Body of pancreas (tissue), 4 donors: ENCODE data around the gene TSPAN33. TPM values are rescaled to one million over a fixed set of nuclear protein-coding genes. Genes with fewer than 3 reads are reported as not detected.

Experiments
- ATAC-seq: fragments of 150-250 bp; one replicate; pipeline ENCODE4 v1.9.1; 2016
- DNase-seq, 4 donors: peaks; one replicate each; pipeline ENCODE4 v3.0.0-alpha.2; 2019
- H3K27ac ChIP-seq, 4 donors: fragments of 200-600 bp; sonication (generic); 1 replicate in 3 of 4; 2 replicates in 1 of 4; pipeline versions ENCODE4 v1.5.1 to v1.6.1; 2016 to 2019; ENCODE audit warnings: mild to moderate bottlenecking in 1 of 4, mixed read lengths in 1 of 4, moderate library complexity in 1 of 4
- H3K27me3 ChIP-seq, 2 donors: fragments of 200-600 bp; sonication (generic); one replicate each; pipeline ENCODE4 v1.6.0; 2016; ENCODE audit warnings: mild to moderate bottlenecking in 1 of 2
- H3K36me3 ChIP-seq, 2 donors: fragments of 200-600 bp; sonication (generic); replicated peaks in 1 of 2; 2 replicates each; pipeline ENCODE4 v1.5.1; 2016; ENCODE audit warnings: low read depth in 2 of 2; ENCODE audit not compliant: insufficient read depth in 1 of 2
- H3K4me1 ChIP-seq: fragments of 200-600 bp; sonication (generic); one replicate; pipeline ENCODE4 v1.6.0; 2016
- H3K4me3 ChIP-seq, 2 donors: fragments of 200-600 bp; sonication (generic); 1 replicate in 1 of 2; 2 replicates in 1 of 2; pipeline ENCODE4 v1.5.1; 2016 to 2019
- H3K9me3 ChIP-seq, 3 donors: fragments of 200-600 bp; sonication (generic); 1 replicate in 2 of 3; 2 replicates in 1 of 3; pipeline ENCODE4 v1.5.1; 2016
- CTCF ChIP-seq, 7 experiments: fragments of 450-650 bp in 4 of 7; fragments of 200-600 bp in 3 of 7; sonication (generic) in 3 of 7; IDR thresholded peaks; one replicate each; pipeline ENCODE4 v1.5.1; 2016 to 2019; ENCODE audit warnings: antibody characterized with exemption in 7 of 7
- POLR2A ChIP-seq, 3 donors: fragments of 450-650 bp; IDR thresholded peaks; one replicate each; pipeline ENCODE4 v1.6.1; 2016; ENCODE audit warnings: antibody characterized with exemption in 3 of 3, mild to moderate bottlenecking in 2 of 3
- whole genome bisulfite sequencing, 2 donors: methylation state at CpG; one replicate each; pipeline ENCODE4 v1.1.5; 2017; 5-methylcytosine and 5-hydroxymethylcytosine counted together
- intact Hi-C: fragments of 100-400 bp; cut with DNase I; formaldehyde crosslinking; loops from one replicate; pipeline ENCODE4 v1.15.1; 2023
- total RNA-seq, 2 donors: library from RNA; depleted of rRNA; stranded (reverse); fragments of >200 nt; gene quantifications; one replicate each; pipeline ENCODE4 v1.1.0, GENCODE V29; 2016

TSPAN33 gene
- total RNA-seq, 2 donors from 2014 or later: 12.5 to 17.1 TPM

GRCh38 chr7:129146237-129146979, 1.9 kb downstream of the TSPAN33 start:
- ATAC-seq: no peak

GRCh38 chr7:129147731-129148130, 3.2 kb downstream of the TSPAN33 start:
- DNase-seq (no peak), ATAC-seq (no peak)
- intact Hi-C loops: no loop called here
- Histone ChIP-seq H3K36me3 (no peaks in the 10 kb centered on the region), H3K4me1 (peaks cover 18% of the 10 kb centered on the region), H3K27ac (no peak overlapping the region), H3K9me3 (no peaks in the 10 kb centered on the region), H3K27me3 (no peaks in the 10 kb centered on the region), H3K4me3 (no peak overlapping the region)
- 71 to 82% methylated on average over 1 to 3 of the region's 3 CpGs for WGBS, 2 donors
- TF ChIP-seq POLR2A (IDR thresholded peaks at IDR 0.05) (no peak), CTCF (IDR thresholded peaks at IDR 0.05) (no peak)

More at GRCh38 chr7:129146237-129146979, 1.9 kb downstream of the TSPAN33 start:
- no peak for TF ChIP-seq POLR2A (IDR thresholded peaks at IDR 0.05)
- no peak for TF ChIP-seq CTCF (IDR thresholded peaks at IDR 0.05)
- intact Hi-C loops: no loop called here
- no peak overlapping the region for H3K27ac ChIP-seq
- H3K4me1 ChIP-seq: peaks cover 18% of the 10 kb centered on the region
- no peak overlapping the region for H3K4me3 ChIP-seq
- H3K36me3 ChIP-seq: no peaks in the 10 kb centered on the region
- H3K9me3 ChIP-seq: no peaks in the 10 kb centered on the region
- H3K27me3 ChIP-seq: no peaks in the 10 kb centered on the region
- DNase-seq: no peak
- WGBS, 2 donors: 81 to 84% methylated on average over 8 of the region's 8 CpGs

- WGBS, 2 donors: 66 to 84% methylated on average over 5 to 8 of the region's 8 CpGs
- H3K36me3 ChIP-seq: no peaks in the 10 kb centered on the region
- peaks cover 12% of the 10 kb centered on the region for H3K4me1 ChIP-seq
- intact Hi-C loops: no loop called here
- H3K27ac ChIP-seq: no peak overlapping the region
- ATAC-seq: no peak
- DNase-seq: no peak
- no peaks in the 10 kb centered on the region for H3K9me3 ChIP-seq
- no peak overlapping the region for H3K4me3 ChIP-seq
- H3K27me3 ChIP-seq: no peaks in the 10 kb centered on the region
- TF ChIP-seq CTCF (IDR thresholded peaks at IDR 0.05): no peak
Measured at GRCh38 chr7:129149511-129149910, 5.0 kb downstream of the TSPAN33 start.

- intact Hi-C loops: no loop called here
- Histone ChIP-seq H3K4me1 (peaks cover 6% of the 10 kb centered on the region), H3K9me3 (no peaks in the 10 kb centered on the region), H3K27ac (no peak overlapping the region), H3K4me3 (no peak overlapping the region), H3K36me3 (no peaks in the 10 kb centered on the region), H3K27me3 (no peaks in the 10 kb centered on the region)
- TF ChIP-seq CTCF (IDR thresholded peaks at IDR 0.05): no peak
- TF ChIP-seq POLR2A (IDR thresholded peaks at IDR 0.05): no peak
- DNase-seq (no peak), ATAC-seq (no peak)
- 81 to 88% methylated on average over 8 of the region's 8 CpGs for WGBS, 2 donors
Measured at GRCh38 chr7:129150199-129150996, 5.9 kb downstream of the TSPAN33 start.
